Thoracic aorta (tissue), 2 donors: Measurements from ENCODE around the gene TANGO2. TPM values are rescaled to one million over a fixed set of nuclear protein-coding genes. Genes with fewer than 3 reads are reported as not detected.
A peak's percentile ranks its signal among the peaks of the same experiment; 100 is the strongest.

ENCODE experiments used
- ATAC-seq: fragments of 150-250 bp; one replicate; pipeline ENCODE4 v1.8.0; 2017; ENCODE audit warnings: low read depth; ENCODE audit not compliant: insufficient number of reproducible peaks, low FRiP score
- DNase-seq: peaks from one replicate; pipeline ENCODE4 v3.0.0-alpha.2; 2020; ENCODE audit warnings: low spot score
- H3K27ac ChIP-seq, 2 donors: fragments of 200-600 bp; sonication (generic); 1 replicate in 1 of 2; 2 replicates in 1 of 2; pipeline ENCODE4 v1.5.1; 2016; ENCODE audit warnings: mild to moderate bottlenecking in 2 of 2, moderate library complexity in 2 of 2
- H3K27me3 ChIP-seq: fragments of 200-600 bp; sonication (generic); replicated peaks from 2 replicates; pipeline ENCODE4 v1.6.0; 2016; ENCODE audit warnings: mild to moderate bottlenecking; ENCODE audit not compliant: insufficient read depth
- H3K36me3 ChIP-seq: fragments of 200-600 bp; sonication (generic); one replicate; pipeline ENCODE4 v1.5.1; 2016
- H3K4me1 ChIP-seq, 2 donors: fragments of 200-600 bp; sonication (generic); 1 replicate in 1 of 2; 2 replicates in 1 of 2; pipeline versions ENCODE4 v1.5.1 to v1.6.0; 2016; ENCODE audit warnings: low read depth in 2 of 2, mild to moderate bottlenecking in 1 of 2; ENCODE audit not compliant: control insufficient read depth in 1 of 2
- H3K4me3 ChIP-seq: fragments of 200-600 bp; sonication (generic); 2 replicates; pipeline ENCODE4 v1.5.1; 2016; ENCODE audit warnings: mild to moderate bottlenecking
- H3K9me3 ChIP-seq: fragments of 200-600 bp; sonication (generic); 2 replicates; pipeline ENCODE4 v1.5.1; 2016
- CTCF ChIP-seq: fragments of 200-600 bp; sonication (generic); IDR thresholded peaks from one replicate; pipeline ENCODE4 v1.5.1; 2019; ENCODE audit warnings: antibody characterized with exemption
- total RNA-seq, 2 donors: library from RNA; depleted of rRNA; stranded (reverse); fragments of >200 nt; gene quantifications; one replicate each; pipeline versions ENCODE4 v1.1.0 to v1.2.3, GENCODE V29; 2016

The TANGO2 gene
- total RNA-seq, 2 donors from 2014 or later = 48.7 to 109 TPM

- ATAC-seq = no peak
- no peak for TF ChIP-seq CTCF
These were observed 8.8 kb downstream of the TANGO2 start for GRCh38 chr22:20029550-20030225.

GRCh38 chr22:20031732-20032406, 11.0 kb downstream of the TANGO2 start:
- Histone ChIP-seq H3K27me3 (no peaks in the 10 kb centered on the region), H3K4me1 (peaks cover 24 to 47% of the 10 kb centered on the region in 2 donors), H3K27ac (no peak overlapping the region), H3K36me3 (peaks cover 4% of the 10 kb centered on the region), H3K4me3 (no peak overlapping the region), H3K9me3 (no peaks in the 10 kb centered on the region)
- TF ChIP-seq CTCF = no peak
- DNase-seq = no peak
- ATAC-seq = no peak

More at GRCh38 chr22:20029550-20030225, 8.8 kb downstream of the TANGO2 start:
- peak overlapping the region in 1 of 2 donors; percentile 3 for H3K27ac ChIP-seq
- H3K4me3 ChIP-seq = no peak overlapping the region
- no peak for DNase-seq
- peaks cover 4% of the 10 kb centered on the region for H3K36me3 ChIP-seq
- H3K9me3 ChIP-seq = no peaks in the 10 kb centered on the region
- no peaks in the 10 kb centered on the region for H3K27me3 ChIP-seq
- peaks cover 24 to 43% of the 10 kb centered on the region in 2 donors for H3K4me1 ChIP-seq

- DNase-seq (no peak), ATAC-seq (no peak)
- Histone ChIP-seq H3K4me3 (no peak overlapping the region), H3K4me1 (peaks cover 24 to 47% of the 10 kb centered on the region in 2 donors), H3K27ac (peak overlapping the region; percentile 61 to 65), H3K9me3 (no peaks in the 10 kb centered on the region), H3K27me3 (no peaks in the 10 kb centered on the region), H3K36me3 (peaks cover 7% of the 10 kb centered on the region)
- TF ChIP-seq CTCF = no peak
These were observed 11.6 kb downstream of the TANGO2 start for GRCh38 chr22:20032407-20032991.

- DNase-seq (no peak), ATAC-seq (peak; percentile 24)
- H3K4me3 ChIP-seq = no peak overlapping the region
- peak overlapping the region; percentile 61 to 65 for H3K27ac ChIP-seq
- H3K27me3 ChIP-seq = no peaks in the 10 kb centered on the region
- peaks cover 13% of the 10 kb centered on the region for H3K36me3 ChIP-seq
- peaks cover 22 to 47% of the 10 kb centered on the region in 2 donors for H3K4me1 ChIP-seq
- no peaks in the 10 kb centered on the region for H3K9me3 ChIP-seq
- no peak for TF ChIP-seq CTCF
These were observed 12.3 kb downstream of the TANGO2 start for GRCh38 chr22:20033045-20033706.

- TF ChIP-seq CTCF = no peak
- H3K9me3 ChIP-seq = no peaks in the 10 kb centered on the region
- H3K36me3 ChIP-seq = peaks cover 18% of the 10 kb centered on the region
- no peaks in the 10 kb centered on the region for H3K27me3 ChIP-seq
- ATAC-seq (no peak), DNase-seq (no peak)
- no peak overlapping the region for H3K4me3 ChIP-seq
- H3K4me1 ChIP-seq = peaks cover 14 to 38% of the 10 kb centered on the region in 2 donors
- H3K27ac ChIP-seq = no peak overlapping the region
These were observed 13.2 kb downstream of the TANGO2 start for GRCh38 chr22:20034143-20034542.
